K562 (cell line): Measurements from ENCODE around the gene PKD2. TPM values are rescaled to one million over a fixed set of nuclear protein-coding genes. Genes with fewer than 3 reads are reported as not detected.

Source experiments
- ATAC-seq: fragments of 200-7000 bp; cut with Tn5 transposase; 3 replicates; pipeline ENCODE4 v1.9.1; 2020; ENCODE audit warnings: moderate library complexity
- BruUV-seq: library from RNA; stranded (reverse); fragments of 400-500 nt; replicated peaks from 2 replicates; lab custom pipeline; 2021; lab: Mats Ljungman, UMichigan
- CTCF ChIA-PET: fragments of 300-600 bp; formaldehyde crosslinking; extraction: SDS; loops from one replicate; lab custom pipeline; 2021; ENCODE audit warnings: low intra/inter-chr PET ratio; lab: Yijun Ruan, JAX
- POLR2A ChIA-PET: fragments of 300-600, 350-650 bp; sonication (Branson Sonifier 250); formaldehyde crosslinking; extraction: SDS; loops from one replicate; lab custom pipeline; 2021; ENCODE audit warnings: antibody characterized with exemption, inconsistent platforms; lab: Yijun Ruan, JAX
- DNase-seq, 4 experiments: peaks; one replicate each; pipeline versions ENCODE4 v3.0.0 to v3.0.0-alpha.2; 2011 to 2018; ENCODE audit warnings: low spot score in 3 of 4, mixed read lengths in 3 of 4; ENCODE audit errors: extremely low read depth in 1 of 4
- FAIRE-seq: peaks from 2 replicates; lab custom pipeline; 2011; peaks lifted over from hg19 to GRCh38; lab: Jason Lieb, UNC
- H2AFZ ChIP-seq: 2 replicates; pipeline ENCODE4 v1.6.0; 2011; ENCODE audit warnings: low read depth, low read length, control low read depth, inconsistent platforms
- H3K27ac ChIP-seq: fragments of 200-600 bp; 3 replicates; pipeline ENCODE4 v1.8.0; 2011; ENCODE audit warnings: low read depth, mild to moderate bottlenecking, control low read depth, inconsistent platforms, low read length, moderate library complexity, mixed read lengths; ENCODE audit errors: extremely low read depth
- H3K27me3 ChIP-seq, 2 experiments: fragments of 300-600 bp in 1 of 2; 2 replicates in 1 of 2; 3 replicates in 1 of 2; pipeline versions ENCODE4 v1.6.0 to v1.8.0; 2011; ENCODE audit warnings: inconsistent platforms in 2 of 2, low read length in 2 of 2, mild to moderate bottlenecking in 1 of 2, mixed read lengths in 1 of 2, moderate library complexity in 1 of 2; ENCODE audit not compliant: control insufficient read depth in 2 of 2, insufficient read depth in 2 of 2
- H3K36me3 ChIP-seq: fragments of 300-600 bp; 3 replicates; pipeline ENCODE4 v1.8.0; 2011; ENCODE audit warnings: mild to moderate bottlenecking, low read length, inconsistent platforms; ENCODE audit not compliant: control insufficient read depth, insufficient read depth
- H3K4me1 ChIP-seq, 2 experiments: fragments of 200-600 bp in 1 of 2; replicated peaks in 1 of 2; 2 replicates in 1 of 2; 3 replicates in 1 of 2; pipeline versions ENCODE4 v1.5.1 to v1.8.0; 2011; ENCODE audit warnings: inconsistent platforms in 2 of 2, low read length in 2 of 2, mild to moderate bottlenecking in 1 of 2, mixed read lengths in 1 of 2, moderate library complexity in 1 of 2; ENCODE audit not compliant: control insufficient read depth in 2 of 2, insufficient read depth in 2 of 2
- H3K4me2 ChIP-seq: 2 replicates; pipeline ENCODE4 v1.6.1; 2011; ENCODE audit warnings: low read length, control low read depth, inconsistent platforms, mixed read lengths; ENCODE audit not compliant: insufficient read depth
- H3K4me3 ChIP-seq: fragments of 200-600 bp; sonication (generic), shearing (Covaris generic); 2 replicates; pipeline ENCODE4 v1.5.1; 2016; ENCODE audit warnings: control low read depth, inconsistent platforms
- H3K79me2 ChIP-seq: fragments of 200-600 bp; 3 replicates; pipeline ENCODE4 v1.8.0; 2011; ENCODE audit warnings: low read length, inconsistent platforms; ENCODE audit not compliant: control insufficient read depth, insufficient read depth
- H3K9ac ChIP-seq, 2 experiments: 2 replicates each; pipeline versions ENCODE4 v1.6.0 to v1.6.1; 2011; ENCODE audit warnings: low read depth in 2 of 2, low read length in 2 of 2, control low read depth in 1 of 2, inconsistent platforms in 1 of 2, mild to moderate bottlenecking in 1 of 2, mixed read lengths in 1 of 2; ENCODE audit not compliant: insufficient read depth in 1 of 2
- H3K9me1 ChIP-seq: one replicate; pipeline ENCODE4 v1.6.0; 2011; ENCODE audit warnings: inconsistent platforms, mild to moderate bottlenecking, low read length, moderate library complexity; ENCODE audit not compliant: control insufficient read depth, insufficient read depth
- H3K9me3 ChIP-seq: replicated peaks from 2 replicates; pipeline ENCODE4 v1.5.1; 2011; ENCODE audit warnings: low read depth, low read length, inconsistent platforms; ENCODE audit not compliant: control insufficient read depth, insufficient read depth
- H4K20me1 ChIP-seq: replicated peaks from 2 replicates; pipeline ENCODE4 v1.6.1; 2011; ENCODE audit warnings: low read length, inconsistent platforms, mixed read lengths; ENCODE audit not compliant: control insufficient read depth, insufficient read depth
- GTF3C2 ChIP-seq: IDR thresholded peaks from 3 replicates; pipeline ENCODE4 v1.6.1; 2011; ENCODE audit warnings: borderline replicate concordance, mild to moderate bottlenecking, moderate library complexity; ENCODE audit not compliant: insufficient read length; ENCODE audit errors: extremely low read depth
- HOXB6 ChIP-seq: fragments of 250-450 bp; sonication (Bioruptor Pico); IDR thresholded peaks from 2 replicates; pipeline ENCODE4 v1.5.1; 2022; ENCODE audit warnings: mild to moderate bottlenecking, borderline replicate concordance
- KHSRP ChIP-seq: fragments of 450-650 bp; IDR thresholded peaks from 2 replicates; pipeline ENCODE4 v1.6.1; 2017
- LARP7 ChIP-seq: fragments of 450-650 bp; IDR thresholded peaks from 2 replicates; pipeline ENCODE4 v1.6.1; 2016
- PREB ChIP-seq: sonication (generic); formaldehyde crosslinking; IDR thresholded peaks from 2 replicates; pipeline ENCODE4 v1.8.1; 2023; ENCODE audit warnings: mild to moderate bottlenecking, missing genetic modification reagents
- RBM25 ChIP-seq: fragments of 200-400 bp; formaldehyde crosslinking; IDR thresholded peaks from 2 replicates; pipeline ENCODE4 v1.6.1; 2018; ENCODE audit warnings: low read length, low read depth, moderate library complexity; ENCODE audit not compliant: severe bottlenecking
- SMARCE1 ChIP-seq: fragments of 450-650 bp; IDR thresholded peaks from 2 replicates; pipeline ENCODE4 v1.7.1; 2016; ENCODE audit warnings: mild to moderate bottlenecking
- SP1 ChIP-seq: sonication (generic); formaldehyde crosslinking; IDR thresholded peaks from 2 replicates; pipeline ENCODE4 v1.8.1; 2022; ENCODE audit warnings: mild to moderate bottlenecking, missing genetic modification reagents
- TAF15 ChIP-seq: fragments of 200-400 bp; formaldehyde crosslinking; IDR thresholded peaks from 2 replicates; pipeline ENCODE4 v1.6.1; 2017; ENCODE audit warnings: mild to moderate bottlenecking, low read depth, low read length, moderate library complexity
- THRA ChIP-seq: fragments of 450-650 bp; IDR thresholded peaks from 2 replicates; pipeline ENCODE4 v1.6.1; 2017; ENCODE audit warnings: mild to moderate bottlenecking, moderate library complexity
- ZNF512 ChIP-seq: IDR thresholded peaks from 2 replicates; pipeline ENCODE4 v1.6.1; 2016; ENCODE audit warnings: missing genetic modification characterization, missing compliant biosample characterization
- WGBS: fragments of 100-300 bp; shearing (Covaris generic); methylation state at CpG from one replicate; pipeline ENCODE4 v1.1.6; 2016; ENCODE audit warnings: low coverage, mixed read lengths; ENCODE audit not compliant: insufficient coverage; ENCODE audit errors: missing lambda C conversion rate; 5-methylcytosine and 5-hydroxymethylcytosine counted together
- in situ Hi-C: fragments of 300-500 bp; cut with MboI; formaldehyde crosslinking; loops from 4 replicates; pipeline ENCODE4 v1.15.0; 2018; ENCODE audit warnings: inconsistent platforms, mixed read lengths
- intact Hi-C: fragments of 100-400 bp; cut with micrococcal nuclease; formaldehyde crosslinking; loops from 2 replicates; pipeline ENCODE4 v1.14.2; 2022
- polyA plus RNA-seq, 8 experiments: library from polyadenylated mRNA; depleted of rRNA in 4 of 8; stranded (reverse) in 5 of 8; unstranded in 3 of 8; fragments of >200 nt; fragmentation: Nextera tagmentation in 2 of 8; fragmentation: Illumina TruSeq in 1 of 8; extraction: Ambion mirVana in 2 of 8; extraction: Trizol in 1 of 8; gene quantifications; 2 replicates each; pipeline versions ENCODE4 v1.2.1 to v1.2.3, GENCODE V29; 2011 to 2014; ENCODE audit warnings: inconsistent platforms in 1 of 8, missing spikeins in 1 of 8
- total RNA-seq, 7 experiments: library from RNA; depleted of rRNA in 6 of 7; stranded (reverse); fragments of >200 nt in 6 of 7; fragmentation: Illumina TruSeq in 2 of 7; extraction: Trizol in 2 of 7; gene quantifications; 2 replicates each; pipeline versions ENCODE4 v1.2.1 to v1.2.3, GENCODE V29; 2011 to 2021; ENCODE audit warnings: low replicate concordance in 1 of 7

PKD2 gene
- total and polyA plus RNA-seq, 9 of the 15 experiments (the other 6 are each of a cell fraction or from before 2014, with no cell fraction given) = 0.11 to 1.2 (median 0.47) TPM

GRCh38 chr4:88010966-88011365, 3.5 kb downstream of the PKD2 start:
- 9% methylated on average over 2 of the region's 2 CpGs for WGBS
- in situ Hi-C loops = no loop called here
- no peak overlapping the region for H3K27ac ChIP-seq
- H3K79me2 ChIP-seq = no peaks in the 10 kb centered on the region
- H3K4me1 ChIP-seq = peaks cover 4 to 15% of the 10 kb centered on the region in 2 experiments; a peak in 4 of 5 replicates
- no peaks in the 10 kb centered on the region for H3K9me1 ChIP-seq
- no peaks in the 10 kb centered on the region for H3K36me3 ChIP-seq
- no peak overlapping the region for H3K4me2 ChIP-seq
- BruUV-seq = no TSS peak
- peaks cover 7% of the 10 kb centered on the region; the same call in 1 of the 2 replicates for H4K20me1 ChIP-seq
- ATAC-seq (no peak), FAIRE-seq (no peak), DNase-seq (no peak)
- CTCF ChIA-PET = no interaction called here
- no peaks in the 10 kb centered on the region for H3K9me3 ChIP-seq
- H3K4me3 ChIP-seq = no peak overlapping the region
- TF ChIP-seq GTF3C2 (no peak), SMARCE1 (no peak), SP1 (CRISPR knock-in tag) (no peak), TAF15 (no peak), ZNF512 (tag) (no peak), THRA (no peak), KHSRP (no peak), HOXB6 (CRISPR knock-in tag) (no peak), LARP7 (no peak), RBM25 (no peak), PREB (CRISPR knock-in tag) (no peak)
- H3K27me3 ChIP-seq = peaks cover 17 to 23% of the 10 kb centered on the region in 2 experiments; a peak in 4 of 5 replicates
- POLR2A ChIA-PET = no interaction called here
- H3K9ac ChIP-seq = no peak overlapping the region
- intact Hi-C loops = no loop called here
- H2AFZ ChIP-seq = no peak overlapping the region
